Neuronal stem cell (in vitro differentiated cells): ENCODE measurements around the gene ATP8A1.
"Not testable (repeated sequence)": the region's sequence is repeated elsewhere in the genome, so short reads cannot be mapped to it uniquely, and the experiment has no call there.

Experiments
- DNase-seq: peaks from one replicate; pipeline ENCODE4 v3.0.0-alpha.2; 2013; ENCODE audit warnings: low spot score
- H2AFZ ChIP-seq: one replicate; pipeline ENCODE4 v1.6.1; 2013; ENCODE audit warnings: mild to moderate bottlenecking, low read length, inconsistent platforms
- H2AK5ac ChIP-seq: 2 replicates; pipeline ENCODE4 v1.6.1; 2013; ENCODE audit warnings: low read depth, mild to moderate bottlenecking, inconsistent platforms, low read length, moderate library complexity, mixed read lengths
- H2BK120ac ChIP-seq: 2 replicates; pipeline ENCODE4 v1.6.1; 2013; ENCODE audit warnings: low read depth, mild to moderate bottlenecking, inconsistent platforms, low read length, moderate library complexity, mixed read lengths
- H2BK12ac ChIP-seq: one replicate; pipeline ENCODE4 v1.6.1; 2013; ENCODE audit warnings: low read length, inconsistent platforms
- H2BK15ac ChIP-seq: 2 replicates; pipeline ENCODE4 v1.6.1; 2013; ENCODE audit warnings: mild to moderate bottlenecking, low read length, inconsistent platforms, mixed read lengths
- H2BK5ac ChIP-seq: one replicate; pipeline ENCODE4 v1.6.1; 2013; ENCODE audit warnings: inconsistent platforms, mild to moderate bottlenecking, low read length, moderate library complexity
- H3K14ac ChIP-seq: one replicate; pipeline ENCODE4 v1.6.1; 2013; ENCODE audit warnings: low read length, inconsistent platforms
- H3K18ac ChIP-seq: 2 replicates; pipeline ENCODE4 v1.6.1; 2013; ENCODE audit warnings: low read length, inconsistent platforms
- H3K23ac ChIP-seq: 2 replicates; pipeline ENCODE4 v1.6.1; 2013; ENCODE audit warnings: low read depth, mild to moderate bottlenecking, mixed read lengths, low read length, inconsistent platforms; ENCODE audit not compliant: poor library complexity
- H3K27ac ChIP-seq: replicated peaks from 3 replicates; pipeline ENCODE4 v1.5.1; 2013; ENCODE audit warnings: low read length, inconsistent platforms
- H3K27me3 ChIP-seq, 3 experiments: 2 replicates each; pipeline ENCODE4 v1.6.1; 2013; ENCODE audit warnings: low read length in 3 of 3, mild to moderate bottlenecking in 2 of 3, inconsistent platforms in 1 of 3, low read depth in 1 of 3, mixed read lengths in 1 of 3, moderate library complexity in 1 of 3; ENCODE audit not compliant: control insufficient read depth in 3 of 3, insufficient read depth in 3 of 3
- H3K36me3 ChIP-seq, 2 donors: replicated peaks in 1 of 2; 2 replicates each; pipeline ENCODE4 v1.6.1; 2013; ENCODE audit warnings: low read length in 2 of 2; ENCODE audit not compliant: control insufficient read depth in 2 of 2, insufficient read depth in 2 of 2
- H3K4ac ChIP-seq: 2 replicates; pipeline ENCODE4 v1.6.1; 2013; ENCODE audit warnings: inconsistent platforms, mild to moderate bottlenecking, low read length, moderate library complexity
- H3K4me1 ChIP-seq, 2 donors: 1 replicate in 1 of 2; 2 replicates in 1 of 2; pipeline ENCODE4 v1.6.1; 2013; ENCODE audit warnings: low read length in 2 of 2, low read depth in 1 of 2; ENCODE audit not compliant: control insufficient read depth in 2 of 2, insufficient read depth in 1 of 2
- H3K4me2 ChIP-seq: one replicate; pipeline ENCODE4 v1.6.1; 2013; ENCODE audit warnings: mild to moderate bottlenecking, low read length, inconsistent platforms; ENCODE audit not compliant: insufficient read depth, poor library complexity, severe bottlenecking
- H3K4me3 ChIP-seq, 2 donors: 2 replicates each; pipeline ENCODE4 v1.5.1; 2013; ENCODE audit warnings: low read length in 2 of 2, mild to moderate bottlenecking in 2 of 2, inconsistent platforms in 1 of 2, moderate library complexity in 1 of 2
- H3K79me1 ChIP-seq: one replicate; pipeline ENCODE4 v1.6.1; 2013; ENCODE audit warnings: low read depth, mild to moderate bottlenecking, inconsistent platforms, low read length, moderate library complexity
- H3K9ac ChIP-seq: one replicate; pipeline ENCODE4 v1.6.1; 2013; ENCODE audit warnings: mild to moderate bottlenecking, low read depth, low read length, inconsistent platforms; ENCODE audit not compliant: poor library complexity
- H3K9me3 ChIP-seq, 2 donors: replicated peaks in 1 of 2; 2 replicates each; pipeline versions ENCODE3 to v1.6.1; 2013; ENCODE audit warnings: low read length in 2 of 2, mild to moderate bottlenecking in 2 of 2, inconsistent platforms in 1 of 2, low read depth in 1 of 2, mixed read lengths in 1 of 2, moderate library complexity in 1 of 2; ENCODE audit not compliant: control insufficient read depth in 2 of 2, insufficient read depth in 1 of 2
- H4K8ac ChIP-seq: one replicate; pipeline ENCODE4 v1.6.1; 2013; ENCODE audit warnings: low read depth, mild to moderate bottlenecking, inconsistent platforms, low read length, moderate library complexity
- H4K91ac ChIP-seq: one replicate; pipeline ENCODE4 v1.6.1; 2013; ENCODE audit warnings: low read length, low read depth, mild to moderate bottlenecking, inconsistent platforms; ENCODE audit not compliant: poor library complexity
- WGBS, 2 donors: extraction: QIAGEN DNeasy Blood & Tissue Kit; methylation state at CpG; one replicate each; pipeline ENCODE4 v1.1.7; 2013; ENCODE audit warnings: missing lambda C conversion rate in 2 of 2, mixed read lengths in 1 of 2; ENCODE audit not compliant: insufficient read length in 2 of 2, insufficient replicate concordance in 1 of 2; ENCODE audit errors: extremely low coverage in 2 of 2; 5-methylcytosine and 5-hydroxymethylcytosine counted together

Gene ATP8A1

GRCh38 chr4:42701780-42702179, 44.9 kb upstream of the ATP8A1 start:
- H3K23ac ChIP-seq, H3K9me3 ChIP-seq, H3K9ac ChIP-seq, H3K18ac ChIP-seq, H3K4ac ChIP-seq, H3K36me3 ChIP-seq, H2BK12ac ChIP-seq, H3K4me1 ChIP-seq, H3K27me3 ChIP-seq, H3K14ac ChIP-seq, H2BK5ac ChIP-seq, H4K91ac ChIP-seq, H2BK15ac ChIP-seq, DNase-seq, H3K79me1 ChIP-seq, H3K4me3 ChIP-seq, H2AK5ac ChIP-seq, H3K27ac ChIP-seq, H4K8ac ChIP-seq, H2BK120ac ChIP-seq, H2AFZ ChIP-seq, H3K4me2 ChIP-seq: not testable (repeated sequence)
- WGBS, 2 donors = no CpG with 5 or more reads among the region's 7 CpGs

DNA sequence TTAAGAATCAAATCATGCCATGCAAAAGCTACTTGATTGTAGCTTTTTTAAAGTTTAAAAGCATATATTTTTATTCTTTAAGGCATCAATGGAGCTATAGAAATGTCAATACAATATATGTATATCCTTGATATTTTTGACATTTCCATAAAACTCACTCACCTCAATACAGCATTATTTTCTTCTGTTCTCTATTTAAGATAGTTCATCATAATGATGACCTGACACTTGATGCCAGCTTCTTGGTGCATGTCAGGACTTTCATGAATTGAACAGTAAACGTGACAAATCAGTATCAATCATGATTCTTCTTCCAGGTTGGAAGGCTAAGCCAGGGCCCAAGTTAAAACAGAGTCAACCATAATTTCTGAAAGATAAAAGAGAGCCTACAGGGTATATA, 33.6 kb upstream of the ATP8A1 start:
- no peak overlapping the region for H3K14ac ChIP-seq
- no peak overlapping the region for H2AFZ ChIP-seq
- H4K8ac ChIP-seq = no peak overlapping the region
- no peak overlapping the region for H2BK15ac ChIP-seq
- H3K9me3 ChIP-seq = no peaks in the 10 kb centered on the region
- H2BK12ac ChIP-seq = no peak overlapping the region
- H3K18ac ChIP-seq = no peak overlapping the region
- no peak overlapping the region for H3K4me3 ChIP-seq
- H4K91ac ChIP-seq = no peak overlapping the region
- H3K4ac ChIP-seq = no peak overlapping the region
- no peak overlapping the region for H3K9ac ChIP-seq
- H3K4me1 ChIP-seq = no peaks in the 10 kb centered on the region
- no peak overlapping the region for H3K23ac ChIP-seq
- no peak overlapping the region for H2AK5ac ChIP-seq
- no peak overlapping the region for H3K4me2 ChIP-seq
- H2BK120ac ChIP-seq = no peak overlapping the region
- H3K79me1 ChIP-seq = no peaks in the 10 kb centered on the region
- H3K36me3 ChIP-seq = no peaks in the 10 kb centered on the region
- H2BK5ac ChIP-seq = no peak overlapping the region
- WGBS, 2 donors = no CpG with 5 or more reads among the region's 1 CpG
- no peak for DNase-seq
- no peak overlapping the region for H3K27ac ChIP-seq
- H3K27me3 ChIP-seq = no peaks in the 10 kb centered on the region

- Histone ChIP-seq H3K27me3 (no peaks in the 10 kb centered on the region), H2BK12ac (no peak overlapping the region), H3K27ac (no peak overlapping the region), H3K9ac (no peak overlapping the region), H3K23ac (no peak overlapping the region), H3K14ac (no peak overlapping the region), H3K4me2 (no peak overlapping the region), H3K4me1 (no peaks in the 10 kb centered on the region), H3K18ac (no peak overlapping the region), H4K91ac (no peak overlapping the region), H3K36me3 (no peaks in the 10 kb centered on the region), H3K4me3 (no peak overlapping the region), H2BK5ac (no peak overlapping the region), H2BK15ac (no peak overlapping the region), H3K9me3 (no peaks in the 10 kb centered on the region), H3K79me1 (no peaks in the 10 kb centered on the region), H4K8ac (no peak overlapping the region), H2AK5ac (no peak overlapping the region), H2AFZ (no peak overlapping the region), H3K4ac (no peak overlapping the region), H2BK120ac (no peak overlapping the region)
- no peak for DNase-seq
Observed at GRCh38 chr4:42683393-42683792, 26.5 kb upstream of the ATP8A1 start.

DNA sequence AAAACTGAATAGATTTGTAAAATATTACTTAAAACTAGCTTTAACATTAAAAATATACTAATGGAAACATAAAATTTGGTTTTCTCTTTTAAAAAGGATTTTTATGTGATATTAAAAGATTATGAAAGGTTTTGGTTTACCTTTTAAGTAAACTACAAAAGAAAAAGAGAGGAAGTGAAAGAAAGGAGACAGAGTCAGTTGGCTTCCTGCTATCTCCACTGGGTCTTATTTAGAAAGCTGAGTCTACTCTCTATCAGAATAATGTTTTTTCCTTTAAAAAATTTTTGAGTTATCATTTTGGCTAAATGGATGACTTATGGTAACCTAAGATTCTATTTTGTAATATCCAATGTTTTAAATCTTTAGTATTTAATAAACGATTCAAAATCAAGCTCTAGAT, 21.6 kb upstream of the ATP8A1 start:
- Histone ChIP-seq H2BK5ac (no peak overlapping the region), H4K91ac (no peak overlapping the region), H2AFZ (no peak overlapping the region), H3K4me1 (no peaks in the 10 kb centered on the region), H3K9me3 (no peaks in the 10 kb centered on the region), H3K36me3 (no peaks in the 10 kb centered on the region), H3K9ac (no peak overlapping the region), H3K18ac (no peak overlapping the region), H3K23ac (no peak overlapping the region), H3K4ac (no peak overlapping the region), H3K27ac (no peak overlapping the region), H4K8ac (no peak overlapping the region), H3K4me3 (no peak overlapping the region), H2BK12ac (no peak overlapping the region), H2BK120ac (no peak overlapping the region), H3K79me1 (no peaks in the 10 kb centered on the region), H3K4me2 (no peak overlapping the region), H3K27me3 (no peaks in the 10 kb centered on the region), H2AK5ac (no peak overlapping the region), H3K14ac (no peak overlapping the region), H2BK15ac (no peak overlapping the region)
- no CpG with 5 or more reads among the region's 1 CpG for WGBS, 2 donors
- DNase-seq = no peak
